Left lung (tissue), 10 donors: ENCODE measurements around the gene GALNT2. TPM values are rescaled to one million over a fixed set of nuclear protein-coding genes. Genes with fewer than 3 reads are reported as not detected.

Experiments
- ATAC-seq: fragments of 200-7000 bp; cut with Tn5 transposase; one replicate; pipeline ENCODE4 v1.9.1; 2020; ENCODE audit warnings: moderate library complexity
- DNase-seq, 4 donors: peaks; one replicate each; pipeline ENCODE4 v3.0.0-alpha.2; 2013 to 2020
- H3K27ac ChIP-seq, 2 donors: fragments of 200-600 bp; sonication (generic) in 1 of 2; one replicate each; pipeline versions ENCODE4 v1.5.0 to v1.8.0; 2020 to 2021
- H3K27me3 ChIP-seq, 2 donors: fragments of 200-600 bp; sonication (generic) in 1 of 2; one replicate each; pipeline versions ENCODE4 v1.5.0 to v1.8.0; 2020 to 2021
- H3K36me3 ChIP-seq, 2 donors: fragments of 200-600 bp; sonication (generic) in 1 of 2; one replicate each; pipeline versions ENCODE4 v1.5.0 to v1.8.0; 2020 to 2021
- H3K4me1 ChIP-seq, 2 donors: fragments of 200-600 bp; one replicate each; pipeline ENCODE4 v1.8.0; 2021
- H3K4me3 ChIP-seq, 2 donors: fragments of 200-600 bp; sonication (generic) in 1 of 2; one replicate each; pipeline versions ENCODE4 v1.5.0 to v1.8.0; 2020 to 2021; ENCODE audit warnings: mild to moderate bottlenecking in 1 of 2
- H3K9me3 ChIP-seq, 2 donors: fragments of 200-600 bp; sonication (generic) in 1 of 2; one replicate each; pipeline versions ENCODE4 v1.5.0 to v1.8.0; 2020 to 2021
- CTCF ChIP-seq, 2 donors: fragments of 200-600 bp; sonication (generic) in 1 of 2; IDR thresholded peaks; one replicate each; pipeline versions ENCODE4 v1.5.0 to v1.8.0; 2021; ENCODE audit warnings: antibody characterized with exemption in 2 of 2
- intact Hi-C, 2 donors: fragments of 100-400 bp; cut with DNase I; formaldehyde crosslinking; loops; one replicate each; pipeline versions ENCODE4 v1.11.2 to v1.14.2; 2022
- polyA plus RNA-seq, 6 donors: library from polyadenylated mRNA; unstranded; fragments of 120-200 nt; gene quantifications; one replicate each; pipeline ENCODE4 v1.2.1, GENCODE V29; 2013; ENCODE audit not compliant: insufficient read length in 6 of 6
- total RNA-seq, 2 donors: library from RNA; stranded (reverse); fragmentation: NEBNext Ultra II Directional; extraction: Animal tissue kit (Norgen Biotek cat#: 25700); gene quantifications; one replicate each; pipeline ENCODE4 v1.2.1, GENCODE V29; 2021
- donor health status: DM: no; HTN: yes; CAD: no.
- donor health status: DM: no; HTN: no; CAD: no.

Gene GALNT2
- total and polyA plus RNA-seq, 8 donors, result 27.6 to 114 (median 40.0) TPM

GRCh38 chr1:230138561-230139239 lies 71.7 kb downstream of the GALNT2 start:
- ATAC-seq, result no peak

GRCh38 chr1:230139315-230139714 lies 72.3 kb downstream of the GALNT2 start:
- no peak overlapping the region for H3K4me3 ChIP-seq
- H3K9me3 ChIP-seq, result no peaks in the 10 kb centered on the region
- no peak for TF ChIP-seq CTCF (IDR thresholded peaks at IDR 0.05)
- DNase-seq, result no peak
- ATAC-seq, result no peak
- H3K27ac ChIP-seq, result no peak overlapping the region
- intact Hi-C loops, result no loop called here
- no peaks in the 10 kb centered on the region for H3K27me3 ChIP-seq
- H3K4me1 ChIP-seq, result peaks cover 4 to 23% of the 10 kb centered on the region in 2 donors
- peaks cover 0 to 4% of the 10 kb centered on the region in 2 donors for H3K36me3 ChIP-seq

More at GRCh38 chr1:230138561-230139239, 71.7 kb downstream of the GALNT2 start:
- intact Hi-C loops, result no loop called here
- Histone ChIP-seq H3K9me3 (no peaks in the 10 kb centered on the region), H3K27me3 (no peaks in the 10 kb centered on the region), H3K4me3 (no peak overlapping the region), H3K36me3 (peaks cover 0 to 4% of the 10 kb centered on the region in 2 donors), H3K27ac (no peak overlapping the region), H3K4me1 (peaks cover 4 to 23% of the 10 kb centered on the region in 2 donors)
- no peak for DNase-seq
- TF ChIP-seq CTCF (IDR thresholded peaks at IDR 0.05), result no peak

GRCh38 chr1:230139741-230140140 lies 72.7 kb downstream of the GALNT2 start:
- peaks cover 4 to 24% of the 10 kb centered on the region in 2 donors for H3K4me1 ChIP-seq
- ATAC-seq (no peak), DNase-seq (no peak)
- H3K36me3 ChIP-seq, result peaks cover 0 to 4% of the 10 kb centered on the region in 2 donors
- intact Hi-C loops, result no loop called here
- no peaks in the 10 kb centered on the region for H3K9me3 ChIP-seq
- TF ChIP-seq CTCF (IDR thresholded peaks at IDR 0.05), result no peak
- H3K27me3 ChIP-seq, result no peaks in the 10 kb centered on the region
- H3K4me3 ChIP-seq, result no peak overlapping the region
- no peak overlapping the region for H3K27ac ChIP-seq

- ATAC-seq, result no peak
- intact Hi-C loops, result no loop called here
- H3K4me3 ChIP-seq, result no peak overlapping the region
- H3K9me3 ChIP-seq, result no peaks in the 10 kb centered on the region
- peaks cover 5 to 31% of the 10 kb centered on the region in 2 donors for H3K4me1 ChIP-seq
- H3K27me3 ChIP-seq, result no peaks in the 10 kb centered on the region
- TF ChIP-seq CTCF (IDR thresholded peaks at IDR 0.05), result no peak
- DNase-seq, result no peak
- no peak overlapping the region for H3K27ac ChIP-seq
- H3K36me3 ChIP-seq, result peaks cover 0 to 4% of the 10 kb centered on the region in 2 donors
These were observed 73.4 kb downstream of the GALNT2 start for GRCh38 chr1:230140221-230141020.

GRCh38 chr1:230141021-230141648 lies 74.1 kb downstream of the GALNT2 start:
- intact Hi-C loops, result no loop called here
- Histone ChIP-seq H3K4me3 (no peak overlapping the region), H3K36me3 (peaks cover 0 to 4% of the 10 kb centered on the region in 2 donors), H3K9me3 (no peaks in the 10 kb centered on the region), H3K27me3 (no peaks in the 10 kb centered on the region), H3K27ac (no peak overlapping the region), H3K4me1 (peaks cover 7 to 38% of the 10 kb centered on the region in 2 donors)
- DNase-seq (no peak), ATAC-seq (no peak)
- TF ChIP-seq CTCF (IDR thresholded peaks at IDR 0.05), result no peak
